Measurements from ENCODE around the gene SLC24A4. TPM values are rescaled to one million over a fixed set of nuclear protein-coding genes. Genes with fewer than 3 reads are reported as not detected.

The SLC24A4 gene
- total RNA-seq, result not detected

- DNase-seq, result no peak
Observed at GRCh38 chr14:92323011-92323915, at the start of gene SLC24A4. Gene SLC24A4 (plus strand): TSS chr14:92323165. CDS start chr14:92323831, 666 bp downstream.

GRCh38 chr14:92273166-92273565 is 49.8 kb upstream of the SLC24A4 start:
- DNase-seq, result no peak

GRCh38 chr14:92274055-92274454 is 48.9 kb upstream of the SLC24A4 start:
- DNase-seq, result no peak

DNA sequence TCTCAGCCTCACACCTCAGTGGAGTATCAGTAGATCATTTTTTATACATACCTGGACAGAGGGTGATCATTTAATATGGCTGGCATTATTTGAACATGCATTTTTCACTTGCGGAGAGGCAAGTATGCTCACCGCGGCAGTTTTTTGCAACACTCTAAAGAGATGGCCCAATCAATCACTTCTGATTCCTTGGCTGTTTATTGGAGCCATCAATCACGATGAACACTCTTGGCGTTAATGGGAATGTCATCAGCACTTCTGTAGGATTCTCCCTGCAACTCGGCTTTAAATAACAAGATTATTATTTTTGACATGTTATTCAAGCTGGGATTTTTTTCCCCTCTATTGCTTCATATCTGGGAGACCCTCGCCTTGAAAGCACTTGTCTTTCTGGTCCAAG is 46.9 kb upstream of the SLC24A4 start:
- no peak for DNase-seq

GRCh38 chr14:92277031-92277430 is 45.9 kb upstream of the SLC24A4 start:
- no peak for DNase-seq

GRCh38 chr14:92280554-92281262 is 42.3 kb upstream of the SLC24A4 start:
- DNase-seq, result no peak

GRCh38 chr14:92282669-92283068 is 40.3 kb upstream of the SLC24A4 start:
- DNase-seq, result no peak

GRCh38 chr14:92285311-92285710 is 37.7 kb upstream of the SLC24A4 start:
- no peak for DNase-seq

- DNase-seq, result no peak
Observed at GRCh38 chr14:92287987-92288386, 35.0 kb upstream of the SLC24A4 start.

DNA sequence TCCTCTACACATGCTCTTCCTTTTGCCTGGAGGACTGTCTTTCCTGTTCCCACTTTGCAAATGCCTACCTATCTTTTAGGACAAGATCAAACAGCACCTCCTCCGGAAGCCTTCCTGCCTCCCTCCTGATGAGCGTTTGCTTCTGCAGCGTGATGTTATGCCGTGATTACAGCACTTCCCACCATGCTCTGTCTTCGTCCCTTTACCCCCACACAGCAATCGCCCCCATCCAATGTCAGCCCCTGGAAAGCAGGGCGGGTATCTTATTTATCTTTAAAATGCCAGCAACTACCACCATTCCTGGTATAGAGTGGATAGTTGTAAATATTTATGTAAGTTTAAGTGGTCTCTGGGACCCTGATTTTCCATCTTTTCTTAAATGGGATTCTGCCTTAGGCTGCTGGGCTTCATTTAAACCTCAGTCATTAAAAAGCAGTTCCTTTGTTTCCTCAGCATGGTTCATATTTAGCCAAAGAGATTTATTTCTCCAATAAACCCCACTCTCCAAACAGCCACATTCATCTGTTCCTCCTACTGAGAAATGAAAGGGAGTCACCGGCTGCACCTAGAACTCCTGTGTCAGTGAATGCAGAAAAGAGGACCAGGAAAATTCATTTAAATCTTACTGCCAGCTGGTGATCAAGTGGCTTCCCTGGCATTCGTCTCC is 33.8 kb upstream of the SLC24A4 start:
- DNase-seq, result no peak

GRCh38 chr14:92292673-92293072 is 30.3 kb upstream of the SLC24A4 start:
- no peak for DNase-seq

- DNase-seq, result no peak
Observed at GRCh38 chr14:92294506-92294905, 28.5 kb upstream of the SLC24A4 start.

DNA sequence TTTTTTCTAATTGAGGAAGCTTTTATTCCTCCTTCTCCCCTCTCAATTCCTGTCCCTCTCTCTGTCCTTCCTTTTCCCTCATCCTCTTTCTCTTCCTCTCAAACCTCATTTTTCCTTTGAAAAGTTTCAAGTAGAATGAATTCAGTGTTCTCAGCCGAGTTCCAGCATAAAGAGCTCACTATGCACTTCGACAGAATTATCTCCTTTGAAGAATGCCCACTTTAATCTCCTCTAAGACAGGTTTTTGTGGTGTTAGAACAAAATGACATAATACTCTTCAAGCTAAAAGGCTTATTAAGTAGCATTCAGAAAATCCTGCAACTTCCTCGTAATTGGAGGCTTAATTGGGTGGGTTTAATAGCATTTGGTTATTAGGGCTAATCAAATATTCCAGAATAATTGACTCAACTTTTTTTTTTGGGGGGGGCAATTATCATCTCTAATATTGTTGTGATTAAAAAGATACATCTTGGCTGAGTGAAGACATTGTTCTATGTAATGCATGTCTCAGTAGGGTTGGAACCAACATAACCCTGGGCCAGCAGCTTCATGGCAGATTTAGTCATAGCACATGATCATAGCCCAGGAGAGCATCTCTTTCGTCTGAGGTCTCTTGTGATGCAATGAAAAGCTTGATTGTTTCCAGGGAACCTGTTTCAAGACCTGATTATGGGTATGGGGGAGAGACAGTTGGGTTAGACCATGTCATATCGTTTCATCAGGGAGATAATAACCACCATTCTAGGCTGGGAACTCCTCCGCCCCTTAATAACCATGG is 25.0 kb upstream of the SLC24A4 start:
- no peak for DNase-seq

GRCh38 chr14:92302481-92302880 is 20.5 kb upstream of the SLC24A4 start:
- DNase-seq, result no peak

- no peak for DNase-seq
Observed at GRCh38 chr14:92308716-92309115, 14.2 kb upstream of the SLC24A4 start.

DNA sequence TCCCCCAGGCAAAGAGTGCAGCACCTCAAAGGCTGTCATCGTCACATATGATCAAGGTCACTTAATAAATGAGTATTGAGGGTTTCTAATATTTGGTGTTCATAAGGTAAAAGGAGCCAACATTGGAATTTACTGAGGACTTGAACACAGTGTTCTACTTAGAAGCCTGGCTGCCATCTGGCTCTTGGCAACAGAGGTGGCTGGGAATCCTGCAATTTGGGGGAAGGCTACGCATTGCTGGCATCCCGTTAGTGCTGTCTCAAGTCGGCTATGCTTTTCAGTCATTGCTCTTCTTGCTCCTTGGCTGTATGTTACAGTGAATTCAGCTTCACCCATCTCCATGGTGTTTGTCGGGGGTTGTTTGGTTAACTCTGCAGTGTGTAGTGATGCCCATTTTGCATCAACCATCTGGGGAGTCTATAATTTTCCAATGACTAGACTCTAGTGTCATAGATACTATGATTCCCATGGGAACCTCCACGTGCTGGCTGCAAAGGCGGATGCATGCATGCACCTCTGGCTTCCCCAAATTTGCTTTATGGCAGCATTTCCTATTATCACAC is 12.9 kb upstream of the SLC24A4 start:
- DNase-seq, result no peak

DNA sequence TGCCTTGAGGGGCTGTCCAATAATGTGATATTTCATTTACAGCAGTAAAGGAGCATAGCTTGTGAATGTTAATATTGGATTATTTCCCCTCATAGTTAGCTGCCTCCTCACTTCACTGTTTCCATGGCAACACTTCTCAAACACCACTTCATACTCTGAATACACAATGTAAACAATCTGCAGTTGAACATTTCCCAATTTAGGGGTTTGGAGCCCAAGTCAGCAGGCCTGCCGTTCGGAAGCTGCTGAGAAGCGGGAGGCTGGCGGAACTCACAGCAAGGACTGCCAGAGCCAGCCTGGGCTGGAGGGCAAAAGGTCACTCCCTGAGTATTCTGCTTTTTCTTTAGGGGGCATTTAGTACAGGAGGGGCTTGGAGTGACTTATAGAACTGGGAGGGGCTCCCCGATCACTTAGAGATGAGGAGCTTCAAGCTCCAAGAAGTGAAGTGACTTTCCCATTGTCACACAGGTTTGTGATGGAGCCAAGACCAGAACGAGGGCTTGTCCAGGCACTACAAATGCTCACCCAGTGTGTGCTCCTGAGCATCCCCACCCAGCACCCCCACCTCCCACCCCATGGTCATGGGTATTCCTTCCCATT is 12.1 kb upstream of the SLC24A4 start:
- DNase-seq, result no peak

GRCh38 chr14:92314182-92314581 is 8.8 kb upstream of the SLC24A4 start:
- no peak for DNase-seq

DNA sequence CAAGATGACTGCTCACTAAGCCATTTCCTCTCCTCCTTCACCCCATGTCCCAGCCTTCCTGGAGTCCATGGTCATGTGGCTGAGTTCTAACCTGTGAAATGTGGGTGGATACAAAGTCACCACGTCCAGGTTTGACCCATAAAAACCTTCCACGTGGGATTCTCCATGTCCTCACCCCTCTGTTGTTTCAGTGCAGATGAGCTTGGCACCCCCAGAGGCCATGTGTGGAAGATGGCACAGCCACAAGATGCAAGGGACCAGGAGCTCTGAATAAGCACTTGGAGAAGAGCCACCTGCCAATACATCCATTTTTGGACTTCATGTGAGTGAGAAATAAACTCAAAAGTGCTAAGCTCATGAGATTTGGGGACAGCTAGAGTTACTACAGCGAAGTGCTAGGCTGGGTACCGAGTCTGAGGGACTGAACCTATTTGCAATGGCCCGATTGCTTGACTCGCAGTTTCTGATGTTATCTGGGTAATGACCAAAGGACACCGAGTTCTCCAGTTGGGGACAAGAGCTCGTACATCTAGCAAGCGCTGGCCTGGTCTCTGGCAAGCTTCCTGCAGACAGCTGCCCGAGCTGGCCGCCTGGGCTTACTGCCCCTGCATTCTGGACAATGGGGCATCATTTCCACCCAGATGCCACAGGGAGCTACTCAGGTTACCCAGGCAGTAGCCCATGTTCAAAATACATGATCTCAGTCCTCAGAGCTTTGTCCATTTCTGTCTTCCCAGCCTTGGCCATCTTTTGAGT is 7.7 kb upstream of the SLC24A4 start:
- DNase-seq, result no peak

DNA sequence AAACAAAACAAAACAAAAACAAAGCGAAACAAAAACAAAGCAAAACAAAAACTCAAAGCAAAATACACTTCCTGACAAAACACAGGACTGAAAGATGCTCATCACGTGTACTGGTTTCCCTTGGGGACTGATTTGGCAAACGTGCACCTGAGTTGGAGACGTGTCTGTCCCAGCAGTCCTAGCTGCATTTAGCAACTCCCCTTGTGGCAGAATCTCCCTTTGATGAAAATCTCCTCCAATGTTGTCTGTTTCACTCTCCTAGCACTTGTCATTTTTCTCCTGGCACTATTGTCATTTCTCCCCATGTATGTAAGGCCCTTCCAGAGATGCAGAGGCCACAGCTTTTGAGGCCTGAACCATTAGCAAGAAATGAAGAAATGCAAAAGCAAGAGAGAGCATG is 6.8 kb upstream of the SLC24A4 start:
- DNase-seq, result no peak

DNA sequence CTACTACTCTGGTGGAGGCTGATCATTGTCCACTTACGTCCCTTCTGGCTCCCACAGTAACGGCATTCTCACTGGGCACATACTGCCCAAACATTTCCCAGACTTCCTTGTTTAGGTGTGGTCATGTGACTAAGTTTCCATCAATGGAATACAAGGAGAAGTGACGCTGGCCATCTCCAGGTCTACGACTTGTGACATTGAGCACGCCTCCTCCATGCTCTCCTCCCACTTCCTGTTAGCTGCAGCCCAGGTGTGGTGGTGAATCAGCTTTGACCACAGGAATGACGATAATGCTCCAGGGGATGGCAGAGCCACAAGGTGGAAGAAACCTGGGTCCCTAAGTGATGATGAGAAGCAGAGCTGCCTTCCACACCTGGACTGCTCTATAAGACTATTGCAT is 6.0 kb upstream of the SLC24A4 start:
- no peak for DNase-seq
